WI38 (cell line): ENCODE results near the gene ADGRV1.
"Not testable (repeated sequence)": the region's sequence is repeated elsewhere in the genome, so short reads cannot be mapped to it uniquely, and the experiment has no call there.

Experiments used
- H3K4me3 ChIP-seq: 2 replicates; pipeline ENCODE4 v1.5.1; 2011; ENCODE audit warnings: low read depth, mild to moderate bottlenecking, control low read depth, low read length
- TF ChIP-seq, protein P1 (sequence below): IDR thresholded peaks from 2 replicates; pipeline ENCODE4 v1.5.1; 2012; ENCODE audit warnings: low read depth, mild to moderate bottlenecking, control low read depth, low read length

The ADGRV1 gene

GRCh38 chr5:91006713-91007112 is 448.1 kb downstream of the ADGRV1 start:
- no peak overlapping the region for H3K4me3 ChIP-seq
- TF ChIP-seq, protein P1, sequence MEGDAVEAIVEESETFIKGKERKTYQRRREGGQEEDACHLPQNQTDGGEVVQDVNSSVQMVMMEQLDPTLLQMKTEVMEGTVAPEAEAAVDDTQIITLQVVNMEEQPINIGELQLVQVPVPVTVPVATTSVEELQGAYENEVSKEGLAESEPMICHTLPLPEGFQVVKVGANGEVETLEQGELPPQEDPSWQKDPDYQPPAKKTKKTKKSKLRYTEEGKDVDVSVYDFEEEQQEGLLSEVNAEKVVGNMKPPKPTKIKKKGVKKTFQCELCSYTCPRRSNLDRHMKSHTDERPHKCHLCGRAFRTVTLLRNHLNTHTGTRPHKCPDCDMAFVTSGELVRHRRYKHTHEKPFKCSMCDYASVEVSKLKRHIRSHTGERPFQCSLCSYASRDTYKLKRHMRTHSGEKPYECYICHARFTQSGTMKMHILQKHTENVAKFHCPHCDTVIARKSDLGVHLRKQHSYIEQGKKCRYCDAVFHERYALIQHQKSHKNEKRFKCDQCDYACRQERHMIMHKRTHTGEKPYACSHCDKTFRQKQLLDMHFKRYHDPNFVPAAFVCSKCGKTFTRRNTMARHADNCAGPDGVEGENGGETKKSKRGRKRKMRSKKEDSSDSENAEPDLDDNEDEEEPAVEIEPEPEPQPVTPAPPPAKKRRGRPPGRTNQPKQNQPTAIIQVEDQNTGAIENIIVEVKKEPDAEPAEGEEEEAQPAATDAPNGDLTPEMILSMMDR, result no peak

DNA sequence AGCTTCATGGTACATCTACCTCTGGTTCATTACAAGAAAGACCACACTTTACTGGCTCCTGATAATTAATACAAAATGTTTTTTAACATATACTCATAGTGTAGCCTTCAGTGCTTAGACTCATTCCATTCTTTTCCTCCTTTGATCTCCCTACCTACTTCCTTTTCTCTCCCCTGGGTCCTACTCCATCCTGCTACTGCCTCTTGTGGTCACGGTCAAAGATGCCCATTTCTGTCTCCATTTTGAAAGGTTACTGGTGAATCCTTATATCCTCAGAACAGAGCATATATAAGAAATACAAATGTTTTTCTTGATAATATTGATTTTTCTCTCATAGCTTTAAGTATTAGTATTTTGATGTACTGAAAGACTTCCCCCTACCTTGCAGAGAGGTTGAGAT is 448.7 kb downstream of the ADGRV1 start:
- no peak overlapping the region for H3K4me3 ChIP-seq
- TF ChIP-seq, protein P1, result no peak

DNA sequence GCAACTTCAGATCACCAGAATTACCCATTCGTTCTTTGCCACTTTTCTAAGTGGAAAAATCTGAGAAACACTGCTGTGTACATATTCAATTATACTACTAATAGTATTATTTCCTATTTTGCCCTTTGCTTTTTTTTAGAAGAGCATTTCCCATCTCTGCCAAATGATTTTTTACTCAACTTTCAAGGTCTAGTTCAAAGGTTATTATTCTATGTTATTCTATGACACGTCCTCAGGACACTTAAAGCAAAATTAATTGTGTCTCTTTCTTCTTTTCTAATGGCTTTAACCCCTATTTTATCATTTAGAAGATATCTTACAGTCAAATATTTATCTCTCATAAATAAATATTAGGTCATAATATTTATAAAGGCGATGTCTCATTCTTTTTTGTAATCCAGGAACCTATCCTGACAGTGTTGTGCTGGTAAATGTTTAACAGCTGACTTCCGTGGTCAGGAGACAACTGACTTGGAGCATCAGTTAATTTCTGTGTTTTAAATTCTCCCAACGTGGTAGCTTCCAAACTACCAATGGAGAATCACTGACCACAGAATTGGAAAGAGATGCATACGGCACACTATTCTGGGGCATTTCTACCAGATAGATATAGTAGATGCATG is 449.3 kb downstream of the ADGRV1 start:
- TF ChIP-seq, protein P1, result no peak
- no peak overlapping the region for H3K4me3 ChIP-seq

DNA sequence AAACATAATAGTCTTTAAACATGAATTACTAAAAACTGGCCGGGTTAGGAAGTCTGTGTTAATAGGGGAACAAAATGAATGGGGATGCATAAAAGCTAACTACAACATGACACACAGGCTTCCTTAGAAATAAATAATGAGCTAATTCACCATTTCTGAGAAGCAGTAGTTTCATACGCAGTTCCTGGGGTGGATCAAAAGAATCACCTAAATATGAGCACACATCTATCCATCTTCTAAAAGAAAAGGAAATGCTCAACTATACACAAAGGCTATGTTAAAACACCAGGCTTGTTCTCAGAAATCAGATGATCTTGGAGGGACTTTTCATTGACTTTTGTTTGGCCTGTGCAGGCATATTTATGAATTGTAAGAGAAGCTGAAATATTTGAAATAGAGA is 451.5 kb downstream of the ADGRV1 start:
- TF ChIP-seq, protein P1, result no peak
- H3K4me3 ChIP-seq, result no peak overlapping the region

DNA sequence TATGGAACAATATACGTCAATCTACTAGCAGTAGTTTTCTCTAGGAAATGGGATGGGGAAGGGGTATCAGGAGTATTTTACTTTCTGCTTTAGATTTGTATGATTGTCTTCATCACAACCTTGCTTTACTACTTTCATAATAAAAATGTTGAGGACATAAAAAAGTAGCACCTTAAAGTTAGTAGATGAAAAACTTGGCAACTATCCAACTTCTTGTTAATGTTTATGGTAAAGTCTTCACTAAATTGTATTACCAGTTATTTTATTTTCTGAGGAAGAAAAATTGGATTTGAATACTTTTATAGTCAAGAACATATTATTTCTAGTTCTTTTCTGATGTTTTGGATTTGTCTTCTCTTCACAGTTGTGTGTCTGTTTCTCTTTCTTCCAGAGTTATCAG is 452.4 kb downstream of the ADGRV1 start:
- TF ChIP-seq, protein P1, result no peak
- H3K4me3 ChIP-seq, result no peak overlapping the region

GRCh38 chr5:91012867-91013266 is 454.3 kb downstream of the ADGRV1 start:
- H3K4me3 ChIP-seq, result not testable (repeated sequence)

DNA sequence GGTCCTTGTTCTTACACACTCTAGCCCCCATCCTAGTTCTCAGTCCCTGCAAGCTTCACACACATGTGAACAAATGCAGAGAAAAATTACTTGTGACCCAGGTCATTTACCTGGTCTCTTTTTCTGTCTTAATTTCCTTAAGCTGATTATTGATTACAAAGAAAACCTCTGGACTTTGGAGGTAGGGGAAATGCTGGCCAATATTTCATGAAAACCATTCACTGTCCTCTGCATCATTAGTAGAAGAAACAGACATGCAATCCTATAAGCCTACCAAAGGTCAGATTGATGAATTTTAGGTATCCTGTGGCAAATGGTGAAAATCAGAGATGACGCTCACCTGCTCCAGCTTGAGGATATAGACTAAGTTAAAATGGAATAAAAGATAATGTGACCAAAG is 457.7 kb downstream of the ADGRV1 start:
- TF ChIP-seq, protein P1, result no peak
- H3K4me3 ChIP-seq, result no peak overlapping the region
